Measurements from ENCODE around the gene PIK3R6.

Gene PIK3R6

GRCh38 chr17:8828517-8828875 lies 39.0 kb downstream of the PIK3R6 start:
- TF ChIP-seq, protein P1, sequence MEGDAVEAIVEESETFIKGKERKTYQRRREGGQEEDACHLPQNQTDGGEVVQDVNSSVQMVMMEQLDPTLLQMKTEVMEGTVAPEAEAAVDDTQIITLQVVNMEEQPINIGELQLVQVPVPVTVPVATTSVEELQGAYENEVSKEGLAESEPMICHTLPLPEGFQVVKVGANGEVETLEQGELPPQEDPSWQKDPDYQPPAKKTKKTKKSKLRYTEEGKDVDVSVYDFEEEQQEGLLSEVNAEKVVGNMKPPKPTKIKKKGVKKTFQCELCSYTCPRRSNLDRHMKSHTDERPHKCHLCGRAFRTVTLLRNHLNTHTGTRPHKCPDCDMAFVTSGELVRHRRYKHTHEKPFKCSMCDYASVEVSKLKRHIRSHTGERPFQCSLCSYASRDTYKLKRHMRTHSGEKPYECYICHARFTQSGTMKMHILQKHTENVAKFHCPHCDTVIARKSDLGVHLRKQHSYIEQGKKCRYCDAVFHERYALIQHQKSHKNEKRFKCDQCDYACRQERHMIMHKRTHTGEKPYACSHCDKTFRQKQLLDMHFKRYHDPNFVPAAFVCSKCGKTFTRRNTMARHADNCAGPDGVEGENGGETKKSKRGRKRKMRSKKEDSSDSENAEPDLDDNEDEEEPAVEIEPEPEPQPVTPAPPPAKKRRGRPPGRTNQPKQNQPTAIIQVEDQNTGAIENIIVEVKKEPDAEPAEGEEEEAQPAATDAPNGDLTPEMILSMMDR (conservative IDR thresholded peaks at IDR 0.05; ENCODE audit: low read depth, low read length): no peak
- Histone ChIP-seq H3K79me2 (ENCODE audit: insufficient read depth, low read depth) (no peaks in the 10 kb centered on the region), H3K27me3 (ENCODE audit: insufficient read depth, low read depth) (no peaks in the 10 kb centered on the region), H2AFZ (ENCODE audit: low read depth) (no peak overlapping the region), H3K36me3 (ENCODE audit: insufficient read depth) (no peaks in the 10 kb centered on the region), H3K9ac (no peak overlapping the region), H3K4me1 (ENCODE audit: low read depth, poor library complexity, severe bottlenecking) (no peaks in the 10 kb centered on the region), H3K4me3 (IDR thresholded peaks at IDR 0.05; ENCODE audit: insufficient read depth, low read depth, low read length) (no peak overlapping the region), H3K27ac (no peak overlapping the region), H3K4me2 (no peak overlapping the region), H4K20me1 (ENCODE audit: insufficient read depth) (no peaks in the 10 kb centered on the region)

- H3K4me1 ChIP-seq (ENCODE audit: low read depth, poor library complexity, severe bottlenecking): no peaks in the 10 kb centered on the region
- H3K27ac ChIP-seq: no peak overlapping the region
- H3K79me2 ChIP-seq (ENCODE audit: insufficient read depth, low read depth): no peaks in the 10 kb centered on the region
- H3K9ac ChIP-seq: no peak overlapping the region
- H3K27me3 ChIP-seq (ENCODE audit: insufficient read depth, low read depth): no peaks in the 10 kb centered on the region
- no peak overlapping the region for H3K4me2 ChIP-seq
- H2AFZ ChIP-seq (ENCODE audit: low read depth): no peak overlapping the region
- TF ChIP-seq, protein P1 (conservative IDR thresholded peaks at IDR 0.05; ENCODE audit: low read depth, low read length): no peak
- H3K36me3 ChIP-seq (ENCODE audit: insufficient read depth): no peaks in the 10 kb centered on the region
- H4K20me1 ChIP-seq (ENCODE audit: insufficient read depth): no peaks in the 10 kb centered on the region
- H3K4me3 ChIP-seq (IDR thresholded peaks at IDR 0.05; ENCODE audit: insufficient read depth, low read depth, low read length): no peak overlapping the region
These were observed 40.6 kb downstream of the PIK3R6 start for GRCh38 chr17:8826808-8827435.

DNA sequence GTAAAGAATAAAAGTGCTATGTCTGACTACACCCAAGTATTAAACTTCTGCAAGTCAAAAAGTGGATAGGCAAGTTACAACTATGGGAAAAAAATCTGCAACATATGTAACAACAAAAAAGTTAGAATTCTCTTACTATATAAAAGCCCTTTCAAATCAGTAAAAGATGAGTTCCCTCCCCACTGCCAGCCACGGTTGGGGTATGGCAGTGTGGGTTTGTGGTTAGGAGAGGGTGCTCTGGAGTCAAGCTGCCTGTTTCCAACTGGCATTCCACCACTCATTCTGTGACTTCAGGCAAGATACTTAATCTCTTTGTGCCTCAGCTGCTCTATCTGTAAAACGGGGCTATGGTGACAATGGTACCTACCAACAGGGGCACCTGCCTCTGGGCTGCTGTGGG lies 41.7 kb downstream of the PIK3R6 start:
- Histone ChIP-seq H3K4me2 (no peak overlapping the region), H4K20me1 (ENCODE audit: insufficient read depth) (no peaks in the 10 kb centered on the region), H3K27ac (no peak overlapping the region), H3K9ac (no peak overlapping the region), H3K4me1 (ENCODE audit: low read depth, poor library complexity, severe bottlenecking) (no peaks in the 10 kb centered on the region), H2AFZ (ENCODE audit: low read depth) (no peak overlapping the region), H3K27me3 (ENCODE audit: insufficient read depth, low read depth) (no peaks in the 10 kb centered on the region), H3K36me3 (ENCODE audit: insufficient read depth) (no peaks in the 10 kb centered on the region), H3K4me3 (IDR thresholded peaks at IDR 0.05; ENCODE audit: insufficient read depth, low read depth, low read length) (no peak overlapping the region), H3K79me2 (ENCODE audit: insufficient read depth, low read depth) (no peaks in the 10 kb centered on the region)
- TF ChIP-seq, protein P1 (conservative IDR thresholded peaks at IDR 0.05; ENCODE audit: low read depth, low read length): no peak

DNA sequence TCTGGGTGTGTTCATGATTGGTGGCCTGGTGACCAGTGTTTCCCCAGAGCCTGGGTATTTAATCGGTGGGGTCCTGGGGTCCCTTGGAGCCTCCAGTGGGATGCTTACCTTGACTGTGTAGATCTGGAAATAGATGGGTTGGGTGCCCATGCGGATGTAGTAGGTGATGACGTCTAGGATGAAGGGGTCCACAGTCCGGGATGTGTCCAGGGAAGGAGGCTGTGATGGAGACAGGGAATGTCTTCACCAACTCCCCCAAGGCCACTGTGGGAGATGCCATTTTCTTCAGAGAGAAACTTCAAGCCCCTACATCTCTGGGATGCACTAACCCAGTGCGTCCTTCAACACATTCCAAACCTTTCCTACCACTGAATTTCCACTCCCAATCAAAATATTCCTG lies 44.2 kb downstream of the PIK3R6 start:
- H3K4me2 ChIP-seq: no peak overlapping the region
- no peaks in the 10 kb centered on the region for H4K20me1 ChIP-seq (ENCODE audit: insufficient read depth)
- H3K4me1 ChIP-seq (ENCODE audit: low read depth, poor library complexity, severe bottlenecking): no peaks in the 10 kb centered on the region
- TF ChIP-seq, protein P1 (conservative IDR thresholded peaks at IDR 0.05; ENCODE audit: low read depth, low read length): no peak
- H3K4me3 ChIP-seq (IDR thresholded peaks at IDR 0.05; ENCODE audit: insufficient read depth, low read depth, low read length): no peak overlapping the region
- H3K36me3 ChIP-seq (ENCODE audit: insufficient read depth): no peaks in the 10 kb centered on the region
- no peak overlapping the region for H2AFZ ChIP-seq (ENCODE audit: low read depth)
- H3K79me2 ChIP-seq (ENCODE audit: insufficient read depth, low read depth): no peaks in the 10 kb centered on the region
- no peak overlapping the region for H3K27ac ChIP-seq
- no peak overlapping the region for H3K9ac ChIP-seq
- no peaks in the 10 kb centered on the region for H3K27me3 ChIP-seq (ENCODE audit: insufficient read depth, low read depth)
